GM12878 (cell line): ENCODE results near the gene HMHB1. TPM values are rescaled to one million over a fixed set of nuclear protein-coding genes. Genes with fewer than 3 reads are reported as not detected.

ENCODE experiments used
- ATAC-seq: fragments of 200-7000 bp; cut with Tn5 transposase; 3 replicates; pipeline ENCODE4 v1.9.1; 2020; ENCODE audit warnings: mild to moderate bottlenecking, moderate library complexity
- BruUV-seq: library from RNA; stranded (reverse); fragments of 400-500 nt; replicated peaks from 2 replicates; lab custom pipeline; 2021; lab: Mats Ljungman, UMichigan
- CTCF ChIA-PET: fragments of 300-600 bp; sonication (Branson Sonifier 250); formaldehyde crosslinking; extraction: SDS; loops from one replicate; lab custom pipeline; 2021; ENCODE audit warnings: inconsistent platforms; lab: Yijun Ruan, JAX
- POLR2A ChIA-PET: fragments of 350-600 bp; formaldehyde crosslinking; extraction: SDS; loops from one replicate; lab custom pipeline; 2021; ENCODE audit warnings: inconsistent platforms; lab: Charles Lee
- RAD21 ChIA-PET: fragments of 300-600 bp; sonication (Branson Sonifier 250); formaldehyde crosslinking; loops from one replicate; lab custom pipeline; 2023; ENCODE audit warnings: antibody characterized with exemption; ENCODE audit not compliant: unreplicated experiment; lab: Charles Lee
- SMC1A ChIA-PET: fragments of 300-600 bp; sonication (Branson Sonifier 250); formaldehyde crosslinking; loops from one replicate; lab custom pipeline; 2023; ENCODE audit not compliant: unreplicated experiment, uncharacterized antibody; lab: Charles Lee
- DNase-seq: peaks from one replicate; pipeline ENCODE4 v3.0.0-alpha.2; 2011; ENCODE audit warnings: low read depth, low spot score
- FAIRE-seq: peaks from 3 replicates; lab custom pipeline; 2011; peaks lifted over from hg19 to GRCh38; lab: Jason Lieb, UNC
- H2AFZ ChIP-seq: 2 replicates; pipeline ENCODE4 v1.6.0; 2011; ENCODE audit warnings: low read depth, low read length, control low read depth; ENCODE audit not compliant: control insufficient read depth
- H3K27ac ChIP-seq: 2 replicates; pipeline ENCODE4 v1.5.1; 2011; ENCODE audit warnings: control low read depth; ENCODE audit not compliant: control insufficient read depth, insufficient read depth
- H3K27me3 ChIP-seq, 2 experiments: replicated peaks in 1 of 2; 2 replicates each; pipeline versions ENCODE4 v1.6.0 to v1.6.1; 2011; ENCODE audit warnings: low read length in 1 of 2; ENCODE audit not compliant: control insufficient read depth in 2 of 2, insufficient read depth in 2 of 2
- H3K36me3 ChIP-seq, 2 experiments: 2 replicates each; pipeline ENCODE4 v1.5.1; 2011; ENCODE audit warnings: low read length in 1 of 2; ENCODE audit not compliant: control insufficient read depth in 2 of 2, insufficient read depth in 2 of 2
- H3K4me1 ChIP-seq: 2 replicates; pipeline ENCODE4 v1.6.1; 2011; ENCODE audit warnings: mild to moderate bottlenecking, low read length, moderate library complexity, mixed read lengths; ENCODE audit not compliant: control insufficient read depth, insufficient read depth
- H3K4me2 ChIP-seq: 2 replicates; pipeline ENCODE4 v1.6.0; 2011; ENCODE audit warnings: control low read depth; ENCODE audit not compliant: control insufficient read depth, insufficient read depth
- H3K4me3 ChIP-seq: fragments of 200-600 bp; sonication (generic); 2 replicates; pipeline ENCODE4 v1.5.1; 2016
- H3K79me2 ChIP-seq: 2 replicates; pipeline ENCODE4 v1.6.0; 2011; ENCODE audit warnings: low read length; ENCODE audit not compliant: control insufficient read depth, insufficient read depth
- H3K9ac ChIP-seq: 2 replicates; pipeline ENCODE4 v1.8.0; 2011; ENCODE audit warnings: low read length, control low read depth, mixed read lengths; ENCODE audit not compliant: control insufficient read depth, insufficient read depth
- H3K9me3 ChIP-seq: replicated peaks from 3 replicates; pipeline ENCODE4 v1.5.1; 2011; ENCODE audit warnings: mild to moderate bottlenecking, low read length; ENCODE audit not compliant: control insufficient read depth, insufficient read depth
- H4K20me1 ChIP-seq: 2 replicates; pipeline ENCODE4 v1.6.0; 2011; ENCODE audit not compliant: control insufficient read depth, insufficient read depth
- ATF7 ChIP-seq: fragments of 450-650 bp; IDR thresholded peaks from 2 replicates; pipeline ENCODE4 v1.6.1; 2016; ENCODE audit warnings: low read depth, mild to moderate bottlenecking
- BACH1 ChIP-seq: fragments of 450-650 bp; IDR thresholded peaks from 2 replicates; pipeline ENCODE4 v1.6.1; 2017; ENCODE audit warnings: mild to moderate bottlenecking, borderline replicate concordance
- CREB1 ChIP-seq: IDR thresholded peaks from 2 replicates; pipeline ENCODE4 v1.6.1; 2012; ENCODE audit warnings: low read depth, mild to moderate bottlenecking, inconsistent platforms
- CREM ChIP-seq: IDR thresholded peaks from 2 replicates; pipeline ENCODE4 v1.6.1; 2014; ENCODE audit warnings: antibody characterized with exemption, low read depth
- RUNX3 ChIP-seq: IDR thresholded peaks from 2 replicates; pipeline ENCODE4 v1.6.1; 2012; ENCODE audit warnings: low read length, inconsistent platforms
- SMC3 ChIP-seq: IDR thresholded peaks from 2 replicates; pipeline ENCODE4 v1.6.1; 2011; ENCODE audit warnings: low read length, improper control_type of control experiment, borderline replicate concordance
- WGBS: methylation state at CpG from one replicate; pipeline ENCODE4 v1.1.6; 2016; ENCODE audit warnings: low lambda C conversion rate; ENCODE audit not compliant: insufficient replicate concordance, insufficient coverage; ENCODE audit errors: missing lambda C conversion rate; 5-methylcytosine and 5-hydroxymethylcytosine counted together
- in situ Hi-C: fragments of 300-500 bp; cut with MboI; formaldehyde crosslinking; loops from 9 replicates; pipeline ENCODE4 v1.14.3; 2018; ENCODE audit warnings: mixed read lengths
- intact Hi-C: fragments of 100-400 bp; cut with micrococcal nuclease; formaldehyde crosslinking; loops from one replicate; pipeline ENCODE4 v1.14.2; 2022; ENCODE audit not compliant: unreplicated experiment
- polyA plus RNA-seq, 11 experiments: library from polyadenylated mRNA; depleted of rRNA in 4 of 11; unstranded in 6 of 11; stranded (reverse) in 5 of 11; fragments of >200 nt; fragmentation: Nextera tagmentation in 4 of 11; fragmentation: Illumina TruSeq in 1 of 11; extraction: Ambion mirVana in 4 of 11; extraction: Trizol in 1 of 11; gene quantifications; 1 replicate in 1 of 11; 2 replicates in 10 of 11; pipeline versions ENCODE4 v1.2.1 to v1.2.3, GENCODE V29; 2011 to 2016; ENCODE audit warnings: inconsistent platforms in 2 of 11, missing spikeins in 2 of 11, low read depth in 1 of 11
- total RNA-seq, 4 experiments: library from RNA; depleted of rRNA in 3 of 4; stranded (reverse); fragments of >200 nt in 3 of 4; fragmentation: Illumina TruSeq in 1 of 4; extraction: Trizol in 1 of 4; gene quantifications; 2 replicates each; pipeline versions ENCODE4 v1.2.1 to v1.2.3, GENCODE V29; 2013 to 2021
- TF ChIP-seq, protein P1 (sequence below): fragments of 450-650 bp; IDR thresholded peaks from 2 replicates; pipeline ENCODE4 v1.6.1; 2017; ENCODE audit warnings: mild to moderate bottlenecking, low read depth, inconsistent platforms; ENCODE audit not compliant: poor library complexity, severe bottlenecking

Gene HMHB1
- total and polyA plus RNA-seq, 10 of the 15 experiments (the other 5 are each of a cell fraction or from before 2014, with no cell fraction given) = 0.45 to 20.3 (median 4.6) TPM

DNA sequence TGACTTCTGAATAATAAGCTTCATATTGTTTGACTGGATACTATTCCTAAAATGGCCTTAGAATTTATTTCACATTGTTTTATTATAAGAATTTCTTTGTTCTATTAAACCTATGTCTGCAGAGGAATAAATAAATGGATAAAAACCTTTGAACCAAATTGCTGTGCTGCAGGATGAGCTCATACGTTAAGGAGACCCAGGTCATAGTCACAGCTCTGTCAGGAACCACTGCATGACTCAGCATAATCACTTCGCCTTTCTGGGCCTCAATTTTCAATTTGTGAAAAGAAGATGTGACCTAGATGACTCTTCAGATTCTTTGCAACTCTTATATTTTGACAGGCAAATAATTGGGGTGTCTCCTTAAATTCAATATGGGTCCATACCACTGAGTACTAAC, 36.7 kb upstream of the HMHB1 start:
- H3K4me3 ChIP-seq = no peak overlapping the region
- H3K36me3 ChIP-seq = no peaks in the 10 kb centered on the region
- POLR2A ChIA-PET = interaction anchor here (0.5 to 1.2 kb wide), 3 partner anchors 31 to 769 kb away, joined by 3 read pairs; no protein-coding TSS in a partner anchor
- in situ Hi-C loops = no loop called here
- no peaks in the 10 kb centered on the region for H3K27me3 ChIP-seq
- no TSS peak for BruUV-seq
- H4K20me1 ChIP-seq = no peaks in the 10 kb centered on the region
- no peak overlapping the region; the same call in 1 of the 2 replicates for H3K27ac ChIP-seq
- H3K9me3 ChIP-seq = no peaks in the 10 kb centered on the region; the same call in 2 of the 3 replicates
- FAIRE-seq (no peak), DNase-seq (no peak), ATAC-seq (peak; percentile 74)
- no peaks in the 10 kb centered on the region for H3K4me1 ChIP-seq
- H2AFZ ChIP-seq = no peak overlapping the region; the same call in 1 of the 2 replicates
- WGBS = 92% methylated on average over 2 of the region's 2 CpGs
- TF ChIP-seq RUNX3 (peak; percentile 35; the same call in 1 of the 2 replicates), BACH1 (peak; percentile 99), ATF7 (peak; percentile 68), CREM (peak; percentile 47; the same call in 1 of the 2 replicates), SMC3 (no peak), CREB1 (peak; percentile 66; the same call in 1 of the 2 replicates)
- TF ChIP-seq, protein P1, sequence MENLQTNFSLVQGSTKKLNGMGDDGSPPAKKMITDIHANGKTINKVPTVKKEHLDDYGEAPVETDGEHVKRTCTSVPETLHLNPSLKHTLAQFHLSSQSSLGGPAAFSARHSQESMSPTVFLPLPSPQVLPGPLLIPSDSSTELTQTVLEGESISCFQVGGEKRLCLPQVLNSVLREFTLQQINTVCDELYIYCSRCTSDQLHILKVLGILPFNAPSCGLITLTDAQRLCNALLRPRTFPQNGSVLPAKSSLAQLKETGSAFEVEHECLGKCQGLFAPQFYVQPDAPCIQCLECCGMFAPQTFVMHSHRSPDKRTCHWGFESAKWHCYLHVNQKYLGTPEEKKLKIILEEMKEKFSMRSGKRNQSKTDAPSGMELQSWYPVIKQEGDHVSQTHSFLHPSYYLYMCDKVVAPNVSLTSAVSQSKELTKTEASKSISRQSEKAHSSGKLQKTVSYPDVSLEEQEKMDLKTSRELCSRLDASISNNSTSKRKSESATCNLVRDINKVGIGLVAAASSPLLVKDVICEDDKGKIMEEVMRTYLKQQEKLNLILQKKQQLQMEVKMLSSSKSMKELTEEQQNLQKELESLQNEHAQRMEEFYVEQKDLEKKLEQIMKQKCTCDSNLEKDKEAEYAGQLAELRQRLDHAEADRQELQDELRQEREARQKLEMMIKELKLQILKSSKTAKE = no peak
- intact Hi-C loops = no loop called here
- SMC1A ChIA-PET = interaction anchor here (0.7 to 1.2 kb wide), 4 partner anchors 13 to 35 kb away, joined by 3 to 11 read pairs (median 3); no protein-coding TSS in a partner anchor
- no peak overlapping the region for H3K9ac ChIP-seq
- H3K79me2 ChIP-seq = no peaks in the 10 kb centered on the region
- CTCF ChIA-PET = interaction anchor here (1.0 kb wide), 1 partner anchor 81 kb away, joined by 4 read pairs; no protein-coding TSS in a partner anchor
- RAD21 ChIA-PET = interaction anchor here (0.8 to 1.6 kb wide), 6 partner anchors 17 to 49 kb away, joined by 3 to 7 read pairs (median 4); no protein-coding TSS in a partner anchor
- H3K4me2 ChIP-seq = no peak overlapping the region
